SK-N-SH (cell line): ENCODE data around the gene NT5C.

ENCODE experiments used
- ELF1 ChIP-seq: IDR thresholded peaks from 2 replicates; pipeline ENCODE4 v1.4.0; 2012
- EP300 ChIP-seq, 2 experiments: IDR thresholded peaks; 2 replicates each; pipeline versions ENCODE4 v1.4.0 to v1.6.1; 2012; ENCODE audit warnings: borderline replicate concordance in 1 of 2, low read depth in 1 of 2, low read length in 1 of 2
- POLR2AphosphoS5 ChIP-seq: IDR thresholded peaks from 2 replicates; pipeline ENCODE4 v1.6.1; 2012; ENCODE audit warnings: low read depth, low read length
- TAF1 ChIP-seq: IDR thresholded peaks from 2 replicates; pipeline ENCODE4 v1.6.1; 2012; ENCODE audit warnings: low read depth, mild to moderate bottlenecking, low read length, moderate library complexity, borderline replicate concordance
- TF ChIP-seq, protein P1 (sequence below): fragments of 200-600 bp; sonication (generic); IDR thresholded peaks from 2 replicates; pipeline ENCODE4 v1.6.1; 2017; ENCODE audit warnings: antibody characterized with exemption, mild to moderate bottlenecking, moderate library complexity

DNA sequence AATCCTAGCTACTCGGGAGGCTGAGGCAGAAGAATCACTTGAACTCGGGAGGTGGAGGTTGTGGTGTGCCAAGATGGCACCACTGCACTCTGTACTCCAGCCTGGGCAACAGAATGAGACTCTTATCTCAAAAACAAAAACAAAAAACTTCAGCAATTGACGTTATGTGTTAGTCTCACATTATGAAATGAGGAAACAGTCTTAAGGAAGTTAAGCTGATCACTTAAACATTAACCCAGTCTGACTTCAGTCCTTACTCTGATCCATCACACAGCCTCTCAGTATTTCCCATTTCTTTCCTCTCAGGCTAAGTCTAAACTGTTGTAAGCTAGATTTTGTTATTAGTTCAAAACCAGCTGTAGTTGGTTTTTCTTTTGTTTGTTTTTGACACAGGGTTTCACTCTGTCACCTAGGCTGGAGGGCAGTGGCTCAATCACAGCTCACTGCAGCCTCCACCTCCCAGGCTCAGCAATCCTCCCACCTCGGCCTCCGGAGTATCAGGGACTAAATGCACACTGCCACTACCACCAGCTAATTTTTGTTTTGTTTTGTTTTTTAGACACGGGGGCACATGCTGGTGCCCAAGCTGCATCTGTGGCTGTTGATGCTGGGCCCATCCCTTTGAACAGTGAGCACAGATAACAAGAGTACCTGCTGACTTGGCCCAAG is 16.5 kb upstream of the NT5C start:
- TF ChIP-seq, protein P1, sequence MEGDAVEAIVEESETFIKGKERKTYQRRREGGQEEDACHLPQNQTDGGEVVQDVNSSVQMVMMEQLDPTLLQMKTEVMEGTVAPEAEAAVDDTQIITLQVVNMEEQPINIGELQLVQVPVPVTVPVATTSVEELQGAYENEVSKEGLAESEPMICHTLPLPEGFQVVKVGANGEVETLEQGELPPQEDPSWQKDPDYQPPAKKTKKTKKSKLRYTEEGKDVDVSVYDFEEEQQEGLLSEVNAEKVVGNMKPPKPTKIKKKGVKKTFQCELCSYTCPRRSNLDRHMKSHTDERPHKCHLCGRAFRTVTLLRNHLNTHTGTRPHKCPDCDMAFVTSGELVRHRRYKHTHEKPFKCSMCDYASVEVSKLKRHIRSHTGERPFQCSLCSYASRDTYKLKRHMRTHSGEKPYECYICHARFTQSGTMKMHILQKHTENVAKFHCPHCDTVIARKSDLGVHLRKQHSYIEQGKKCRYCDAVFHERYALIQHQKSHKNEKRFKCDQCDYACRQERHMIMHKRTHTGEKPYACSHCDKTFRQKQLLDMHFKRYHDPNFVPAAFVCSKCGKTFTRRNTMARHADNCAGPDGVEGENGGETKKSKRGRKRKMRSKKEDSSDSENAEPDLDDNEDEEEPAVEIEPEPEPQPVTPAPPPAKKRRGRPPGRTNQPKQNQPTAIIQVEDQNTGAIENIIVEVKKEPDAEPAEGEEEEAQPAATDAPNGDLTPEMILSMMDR = no peak
- TF ChIP-seq TAF1 = no peak
- no peak for TF ChIP-seq POLR2AphosphoS5
- no peak for TF ChIP-seq EP300 (IDR thresholded peaks at IDR 0.05; ENCODE audit: borderline replicate concordance in 1 of 2, low read depth in 1 of 2, low read length in 1 of 2)
- no peak for TF ChIP-seq ELF1
